GM12872 (cell line): ENCODE data around the gene PIK3C2G.
A peak's percentile ranks its signal among the peaks of the same experiment; 100 is the strongest.

Experiments used
- CTCF ChIP-seq: IDR thresholded peaks from 3 replicates; pipeline ENCODE4 v1.5.1; 2011; ENCODE audit warnings: low read depth, mild to moderate bottlenecking, low read length, moderate library complexity; ENCODE audit not compliant: insufficient read depth

Gene PIK3C2G

DNA sequence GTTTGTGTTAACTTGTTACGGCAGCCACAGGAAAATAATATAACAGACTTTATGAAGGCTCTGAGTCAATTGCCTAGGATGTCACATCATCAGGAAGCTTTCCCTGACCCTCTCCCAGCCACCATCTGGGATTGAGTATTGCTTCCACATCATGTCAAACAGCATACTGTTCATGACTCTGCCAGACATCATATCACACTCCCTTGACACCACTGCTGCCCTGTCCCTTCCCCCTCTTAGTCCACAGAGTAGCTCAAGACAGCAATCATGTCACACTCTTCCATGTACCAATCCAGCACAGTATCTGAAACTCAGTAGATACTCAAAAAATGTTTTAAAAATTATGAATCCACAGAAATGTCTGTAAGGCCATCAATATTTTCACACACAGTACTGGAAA, 168.0 kb downstream of the PIK3C2G start:
- no peak for TF ChIP-seq CTCF

DNA sequence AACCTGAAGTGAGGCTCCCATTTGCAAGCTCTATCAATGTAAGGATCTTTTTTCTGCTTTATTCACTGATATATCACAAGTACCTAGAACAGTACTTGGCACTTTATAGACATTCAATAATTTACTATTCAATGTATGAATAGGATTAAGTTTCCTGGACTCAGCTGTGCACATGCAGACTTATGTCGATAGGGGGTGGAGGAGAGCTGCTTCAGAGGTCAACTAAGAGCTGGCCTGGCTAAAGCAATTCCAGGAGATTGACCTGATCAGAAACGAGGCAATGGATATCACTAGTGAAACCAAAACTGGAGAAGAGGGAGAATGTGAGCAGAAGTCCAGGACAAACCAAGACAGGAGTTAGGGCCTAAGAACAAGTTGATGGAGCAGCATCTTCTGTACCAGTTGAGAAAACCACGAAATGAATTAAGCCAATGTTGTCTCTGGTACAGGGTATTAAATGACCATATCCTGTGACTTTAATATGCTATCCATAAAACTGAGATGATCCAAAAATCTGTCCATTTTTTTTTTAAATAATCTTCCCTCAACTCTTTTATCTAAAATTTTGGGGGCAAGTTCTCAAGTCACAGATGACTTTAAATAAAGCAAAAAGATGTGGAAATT, 169.2 kb downstream of the PIK3C2G start:
- peak; percentile 68 for TF ChIP-seq CTCF

GRCh38 chr12:18431771-18432170, 170.5 kb downstream of the PIK3C2G start:
- no peak for TF ChIP-seq CTCF

GRCh38 chr12:18432206-18432605, 170.9 kb downstream of the PIK3C2G start:
- TF ChIP-seq CTCF: no peak

DNA sequence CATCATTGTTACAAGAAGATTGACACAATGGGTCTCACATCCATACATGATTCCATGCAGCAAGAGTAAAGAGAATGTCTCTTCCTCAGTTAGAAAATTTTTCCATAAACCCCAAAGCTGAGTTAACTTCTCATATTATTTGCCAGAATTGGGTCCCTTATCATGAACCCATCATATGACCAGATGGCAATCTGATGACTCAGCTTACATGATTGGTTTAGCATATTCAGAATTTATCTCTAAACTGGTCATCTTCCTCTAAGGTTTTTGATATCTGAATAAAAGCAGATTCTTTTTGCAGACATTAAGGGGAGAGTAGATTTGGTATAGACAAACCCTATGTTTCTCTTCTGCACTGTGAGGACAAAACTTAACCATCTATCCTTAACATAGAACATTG, 174.9 kb downstream of the PIK3C2G start:
- no peak for TF ChIP-seq CTCF

- no peak for TF ChIP-seq CTCF
Measured at GRCh38 chr12:18439541-18439940, 178.2 kb downstream of the PIK3C2G start.

- TF ChIP-seq CTCF: no peak
Measured at GRCh38 chr12:18443768-18444437, 182.6 kb downstream of the PIK3C2G start.
